ENCODE data around the gene NUTM1.
"Not testable (repeated sequence)": the region's sequence is repeated elsewhere in the genome, so short reads cannot be mapped to it uniquely, and the experiment has no call there.

Gene NUTM1

DNA sequence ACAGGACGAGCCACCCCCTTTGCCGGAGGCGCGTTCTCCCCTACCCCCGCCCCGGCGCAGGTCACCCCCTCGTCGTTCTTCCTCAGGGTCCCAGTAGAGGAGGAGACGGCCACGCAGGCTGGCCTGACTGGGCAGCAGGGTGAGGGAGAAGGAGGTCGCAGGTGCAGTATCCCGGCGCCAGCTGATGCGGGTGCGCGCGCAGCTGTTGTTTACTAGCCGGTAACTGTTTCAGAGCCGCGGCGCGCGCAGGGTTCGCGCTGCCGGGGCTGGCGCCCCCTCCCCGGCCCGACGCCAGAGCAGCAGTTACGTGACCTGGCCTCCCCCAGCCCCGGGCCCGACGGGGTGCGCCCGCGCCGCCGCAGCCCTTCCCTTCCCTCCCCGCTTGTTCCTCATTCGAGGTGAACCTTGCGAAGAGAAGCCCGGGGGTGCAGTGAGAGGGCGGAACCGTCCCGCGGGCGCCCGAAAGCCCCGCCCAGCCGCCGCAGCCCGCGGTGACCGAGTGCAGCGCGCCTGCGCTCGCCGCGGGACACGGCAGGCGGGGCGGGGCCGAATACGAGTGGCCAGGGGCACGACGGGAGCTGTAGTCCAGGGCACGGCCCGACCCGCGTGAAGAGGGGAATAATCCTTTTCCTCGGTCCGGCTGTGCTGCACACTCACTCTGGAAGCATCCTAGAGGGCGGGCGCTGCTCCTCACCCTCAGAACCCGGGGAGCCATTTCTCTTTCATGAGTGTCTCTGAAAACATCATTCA lies 5.4 kb upstream of the NUTM1 start, which contains the start of gene SLC12A6:
TSS of gene SLC12A6 (minus strand) at position 225 of the 750 bp plus-strand sequence. CDS start 1,101 bp downstream, outside the sequence.
- DNase-seq, result peak; percentile 67

- no peak for DNase-seq
Observed at GRCh38 chr15:34338347-34338746, 4.8 kb upstream of the NUTM1 start.

- DNase-seq, result no peak
Observed at GRCh38 chr15:34339946-34340345, 3.2 kb upstream of the NUTM1 start.

DNA sequence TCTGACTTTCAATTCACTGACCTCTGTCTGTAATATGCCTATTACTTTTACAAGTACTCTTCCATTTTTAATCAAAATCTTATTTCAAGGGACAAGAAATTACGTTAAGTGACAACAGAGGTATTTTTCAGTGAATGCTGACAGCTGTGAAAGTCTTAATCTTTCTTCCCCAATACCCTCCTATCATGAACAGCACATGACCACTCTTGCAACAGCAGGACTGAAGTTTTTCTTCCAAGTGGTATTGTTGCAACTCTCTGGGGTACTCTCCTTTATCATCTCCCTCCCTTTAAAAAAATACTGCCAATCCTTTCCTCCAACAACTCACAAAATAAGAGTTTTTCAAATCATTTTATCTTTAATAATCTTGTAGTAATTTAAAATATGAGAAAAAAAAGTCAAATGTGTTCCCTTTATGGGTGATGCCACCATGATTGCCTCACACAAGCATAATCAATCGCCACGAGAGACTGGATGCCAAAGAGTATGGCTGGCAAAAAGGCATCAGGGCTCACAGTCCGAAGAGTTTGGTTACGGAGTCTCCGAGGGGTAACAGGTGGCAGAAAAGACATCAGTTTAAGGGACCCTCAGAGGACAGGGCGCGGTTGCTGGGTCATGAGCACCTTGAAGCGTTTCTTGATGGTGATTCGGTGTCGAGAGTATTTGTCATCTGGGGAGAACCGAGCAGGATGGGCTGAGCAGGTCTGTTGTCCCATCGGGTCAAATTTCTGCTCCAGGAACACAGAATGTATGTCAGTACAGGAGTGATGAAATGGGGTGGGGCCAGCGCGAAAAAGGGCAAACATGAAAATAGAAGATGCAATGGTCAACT lies 1.5 kb upstream of the NUTM1 start:
- no peak for DNase-seq

- not testable (repeated sequence) for DNase-seq
Observed at GRCh38 chr15:34342213-34342736, 840 bp upstream of the NUTM1 start.

DNA sequence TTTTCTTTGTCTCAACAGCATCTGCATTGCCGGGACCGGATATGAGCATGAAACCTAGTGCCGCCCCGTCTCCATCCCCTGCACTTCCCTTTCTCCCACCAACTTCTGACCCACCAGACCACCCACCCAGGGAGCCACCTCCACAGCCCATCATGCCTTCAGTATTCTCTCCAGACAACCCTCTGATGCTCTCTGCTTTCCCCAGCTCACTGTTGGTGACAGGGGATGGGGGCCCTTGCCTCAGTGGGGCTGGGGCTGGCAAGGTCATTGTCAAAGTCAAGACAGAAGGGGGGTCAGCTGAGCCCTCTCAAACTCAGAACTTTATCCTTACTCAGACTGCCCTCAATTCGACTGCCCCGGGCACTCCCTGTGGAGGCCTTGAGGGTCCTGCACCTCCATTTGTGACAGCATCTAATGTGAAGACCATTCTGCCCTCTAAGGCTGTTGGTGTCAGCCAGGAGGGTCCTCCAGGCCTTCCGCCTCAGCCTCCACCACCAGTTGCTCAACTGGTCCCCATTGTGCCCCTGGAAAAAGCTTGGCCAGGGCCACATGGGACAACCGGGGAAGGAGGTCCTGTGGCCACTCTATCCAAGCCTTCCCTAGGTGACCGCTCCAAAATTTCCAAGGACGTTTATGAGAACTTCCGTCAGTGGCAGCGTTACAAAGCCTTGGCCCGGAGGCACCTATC lies 5.0 kb downstream of the NUTM1 start:
- no peak for DNase-seq

- DNase-seq, result no peak
Observed at GRCh38 chr15:34348735-34349300, 5.7 kb downstream of the NUTM1 start.

GRCh38 chr15:34349769-34350168 lies 6.7 kb downstream of the NUTM1 start:
- no peak for DNase-seq

GRCh38 chr15:34352996-34353395 lies 9.9 kb downstream of the NUTM1 start:
- not testable (repeated sequence) for DNase-seq

- DNase-seq, result no peak
Observed at GRCh38 chr15:34353627-34354026, 10.5 kb downstream of the NUTM1 start.

DNA sequence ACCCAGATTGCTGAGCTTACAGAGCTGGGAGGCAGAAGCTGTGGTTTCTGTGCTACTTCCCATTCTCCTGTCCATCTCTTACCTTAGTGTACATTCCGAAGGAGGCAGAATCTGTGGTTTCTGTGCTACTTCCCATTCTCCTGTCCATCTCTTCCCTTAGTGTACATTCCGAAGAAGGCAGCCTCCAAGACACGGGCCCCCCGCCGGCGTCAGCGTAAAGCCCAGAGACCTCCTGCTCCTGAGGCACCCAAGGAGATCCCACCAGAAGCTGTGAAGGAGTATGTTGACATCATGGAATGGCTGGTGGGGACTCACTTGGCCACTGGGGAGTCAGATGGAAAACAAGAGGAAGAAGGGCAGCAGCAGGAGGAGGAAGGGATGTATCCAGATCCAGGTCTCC lies 11.2 kb downstream of the NUTM1 start:
- no peak for DNase-seq

DNA sequence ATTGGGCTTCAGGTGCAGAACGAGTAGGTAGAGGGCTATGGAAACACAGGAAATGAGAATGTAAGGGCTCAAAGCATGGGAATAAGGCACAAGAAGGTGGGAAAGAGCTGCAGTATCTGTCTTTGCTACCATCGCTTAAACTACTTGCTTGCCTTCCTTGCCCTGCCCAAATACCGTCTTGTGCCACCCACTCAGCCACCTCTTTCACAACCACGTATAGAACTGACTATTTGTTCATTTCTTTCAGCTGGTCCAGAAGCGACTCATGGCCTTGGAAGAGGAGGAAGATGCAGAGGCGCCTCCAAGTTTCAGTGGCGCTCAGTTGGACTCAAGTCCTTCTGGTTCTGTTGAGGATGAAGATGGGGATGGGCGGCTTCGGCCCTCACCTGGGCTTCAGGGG lies 12.1 kb downstream of the NUTM1 start:
- DNase-seq, result no peak

DNA sequence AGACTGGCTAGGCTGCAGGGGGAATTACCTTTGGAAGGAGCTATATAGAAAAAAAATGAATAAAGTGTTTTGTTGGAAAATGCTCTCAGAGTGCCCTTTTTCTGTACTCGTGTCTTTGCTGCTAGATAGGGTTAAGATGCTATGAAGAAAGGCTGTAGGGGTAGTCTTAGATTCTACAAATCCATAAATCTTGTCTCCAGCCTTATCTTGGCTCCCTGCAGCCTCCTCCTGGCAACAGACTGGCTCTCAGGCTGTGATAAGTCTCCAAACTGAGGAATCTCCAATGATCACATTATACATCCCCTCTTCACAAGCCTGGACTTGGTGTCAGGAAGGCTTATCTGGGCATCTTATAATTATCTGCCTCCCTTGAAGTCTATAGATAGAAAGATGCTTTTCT lies 14.5 kb downstream of the NUTM1 start:
- DNase-seq, result no peak

GRCh38 chr15:34358367-34358766 lies 15.3 kb downstream of the NUTM1 start:
- no peak for DNase-seq

DNA sequence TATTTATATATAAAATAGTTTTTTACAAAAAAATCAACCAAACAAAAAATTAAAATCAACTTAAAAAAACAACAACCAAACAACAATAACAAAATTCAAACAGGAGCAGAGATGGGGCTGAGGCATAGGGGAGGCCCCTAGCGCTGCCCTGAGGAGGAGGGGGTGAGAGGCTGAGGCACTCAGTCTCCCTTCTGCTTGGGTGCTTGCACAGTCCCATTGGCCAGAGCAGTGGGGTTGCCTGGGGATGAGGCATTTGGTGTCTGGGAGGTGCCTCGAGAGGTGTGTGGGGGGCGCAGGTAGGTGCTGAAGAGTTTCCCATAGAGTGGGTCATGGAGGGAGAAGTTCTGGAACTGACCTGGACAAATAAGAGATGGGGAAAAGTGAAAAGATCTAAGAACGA lies 15.8 kb downstream of the NUTM1 start:
- no peak for DNase-seq

- no peak for DNase-seq
Observed at GRCh38 chr15:34359416-34359815, 16.3 kb downstream of the NUTM1 start.

DNA sequence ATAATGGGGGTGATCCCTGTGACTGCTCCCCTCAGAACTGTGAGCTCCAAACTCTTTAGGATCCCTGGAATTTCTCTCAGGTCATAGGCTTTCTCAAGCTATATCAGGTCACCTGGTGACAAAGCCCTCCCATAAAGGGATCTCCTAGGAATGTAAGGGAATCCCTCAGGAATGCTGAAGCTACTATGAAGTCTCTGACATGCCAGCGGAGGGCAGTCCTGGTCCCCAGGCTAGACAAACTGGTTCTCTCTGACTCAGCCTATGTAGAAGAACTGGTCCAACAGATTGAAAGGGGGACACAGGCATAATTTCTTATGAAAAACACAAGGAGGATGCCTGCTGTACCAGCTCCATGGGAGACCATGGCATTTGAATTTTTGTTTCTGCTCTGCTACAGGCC lies 17.2 kb downstream of the NUTM1 start:
- DNase-seq, result no peak

DNA sequence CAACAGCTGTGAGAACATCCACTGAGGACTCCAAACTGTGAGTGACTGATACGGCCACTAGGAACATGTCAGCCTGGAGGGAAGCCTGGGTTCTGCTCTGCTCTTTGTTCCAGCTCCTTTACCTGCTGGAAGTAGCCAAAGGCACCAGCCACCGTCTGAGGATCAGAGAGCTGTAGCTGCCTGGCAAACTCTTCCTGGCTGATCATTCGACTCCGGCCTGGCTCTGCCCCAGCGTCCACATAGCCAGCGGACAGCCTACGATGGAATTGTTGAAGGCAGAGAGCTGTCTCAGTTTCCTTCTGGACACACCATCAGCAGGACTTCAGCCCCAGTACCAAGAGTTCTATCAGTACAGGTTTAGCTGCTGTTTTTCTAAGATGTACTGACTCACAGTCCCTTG lies 18.2 kb downstream of the NUTM1 start:
- no peak for DNase-seq

GRCh38 chr15:34362047-34362773 lies 19.1 kb downstream of the NUTM1 start:
- no peak for DNase-seq

DNA sequence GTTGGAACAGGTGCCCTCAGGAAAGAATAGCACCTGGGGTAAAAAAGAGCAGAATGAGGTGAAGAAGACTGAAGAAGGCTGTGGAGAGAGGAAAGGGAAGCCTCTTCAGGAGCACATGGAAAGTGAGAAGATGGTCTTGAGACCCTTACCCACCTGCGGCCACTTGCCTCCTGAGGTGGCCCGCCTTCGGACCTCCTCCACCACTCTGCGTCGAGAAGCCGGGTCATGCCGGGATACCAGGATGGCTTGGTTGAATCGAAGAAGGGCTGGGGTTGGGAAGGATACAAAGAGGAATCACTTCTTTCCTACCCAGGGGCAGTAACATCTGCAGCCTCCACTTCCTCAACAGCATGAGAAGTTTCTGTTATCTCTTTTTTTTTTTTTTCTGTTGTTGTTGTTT lies 20.9 kb downstream of the NUTM1 start:
- no peak for DNase-seq

GRCh38 chr15:34365091-34365825 lies 22.1 kb downstream of the NUTM1 start:
- DNase-seq, result no peak

- no peak for DNase-seq
Observed at GRCh38 chr15:34365836-34366235, 22.7 kb downstream of the NUTM1 start.

Measured in NCI-H2029 (cell line).